Adrenal gland (tissue), 12 donors: ENCODE data around the gene FAM234A. TPM values are rescaled to one million over a fixed set of nuclear protein-coding genes. Genes with fewer than 3 reads are reported as not detected.
"Not testable (repeated sequence)": the region's sequence is repeated elsewhere in the genome, so short reads cannot be mapped to it uniquely, and the experiment has no call there.

ENCODE experiments used
- DNase-seq, 7 donors: peaks; one replicate each; pipeline ENCODE4 v3.0.0-alpha.2; 2019 to 2020
- H3K27ac ChIP-seq, 5 donors: fragments of 200-600 bp; sonication (generic) in 4 of 5; 1 replicate in 3 of 5; 2 replicates in 2 of 5; pipeline versions ENCODE4 v1.5.1 to v1.8.0; 2016 to 2020; ENCODE audit warnings: mild to moderate bottlenecking in 1 of 5
- H3K27me3 ChIP-seq: fragments of 200-600 bp; 2 replicates; pipeline ENCODE4 v1.8.0; 2021
- H3K36me3 ChIP-seq, 2 donors: fragments of 200-600 bp; replicated peaks in 1 of 2; 1 replicate in 1 of 2; 2 replicates in 1 of 2; pipeline versions ENCODE4 v1.5.1 to v1.8.0; 2018 to 2022
- H3K4me1 ChIP-seq, 2 donors: fragments of 200-600 bp; replicated peaks in 1 of 2; 1 replicate in 1 of 2; 2 replicates in 1 of 2; pipeline versions ENCODE4 v1.5.1 to v1.8.0; 2018 to 2021
- H3K4me3 ChIP-seq, 4 donors: fragments of 200-600 bp; sonication (generic) in 3 of 4; one replicate each; pipeline ENCODE4 v1.5.1; 2016 to 2018
- H3K9me3 ChIP-seq, 3 donors: fragments of 200-600 bp; sonication (generic) in 1 of 3; replicated peaks in 1 of 3; 1 replicate in 2 of 3; 2 replicates in 1 of 3; pipeline versions ENCODE4 v1.5.1 to v1.8.0; 2016 to 2021
- POLR2A ChIP-seq, 2 donors: fragments of 450-650 bp; IDR thresholded peaks; one replicate each; pipeline ENCODE4 v1.6.1; 2017; ENCODE audit warnings: antibody characterized with exemption in 2 of 2, mild to moderate bottlenecking in 2 of 2, moderate library complexity in 1 of 2
- WGBS, 4 donors: extraction: QIAGEN DNeasy Blood & Tissue Kit in 2 of 4; methylation state at CpG; one replicate each; pipeline versions ENCODE4 v1.1.5 to v1.1.7; 2013 to 2017; 5-methylcytosine and 5-hydroxymethylcytosine counted together
- intact Hi-C, 2 donors: fragments of 100-400 bp; cut with DNase I; formaldehyde crosslinking; loops; one replicate each; pipeline versions ENCODE4 v1.14.1 to v1.15.0; 2022 to 2023
- polyA plus RNA-seq, 3 donors: library from polyadenylated mRNA; stranded (reverse); fragments of 200-250 nt in 2 of 3; fragments of 350-450 nt in 1 of 3; fragmentation: Illumina TruSeq in 1 of 3; extraction: RNeasy Lipid Tissue Mini Kit (QIAGEN cat#74804) in 1 of 3; gene quantifications; one replicate each; pipeline ENCODE4 v1.2.3, GENCODE V29; 2013 to 2014
- total RNA-seq, 9 donors: library from RNA; depleted of rRNA in 4 of 9; stranded (reverse); fragments of >200 nt in 4 of 9; fragments of 120-200 nt in 1 of 9; fragmentation: NEBNext Ultra II Directional in 1 of 9; extraction: Animal tissue kit (Norgen Biotek cat#: 25700) in 1 of 9; gene quantifications; one replicate each; pipeline versions ENCODE4 v1.1.0 to v1.2.4, GENCODE V29; 2013 to 2023
- TF ChIP-seq, protein P1 (sequence below), 6 experiments: fragments of 450-650 bp in 4 of 6; fragments of 200-600 bp in 2 of 6; sonication (generic) in 1 of 6; IDR thresholded peaks; 1 replicate in 5 of 6; 2 replicates in 1 of 6; pipeline versions ENCODE4 v1.5.1 to v1.8.0; 2016 to 2021; ENCODE audit warnings: antibody characterized with exemption in 6 of 6, mild to moderate bottlenecking in 2 of 6, moderate library complexity in 1 of 6
- donor health status: healthy with polysubstance abuse.
- donor health status: Bipolar disorder and iron deficiency.
- donor health status: DM: yes; HTN: yes; CAD: no.
- donor health status: DM: no; HTN: no; CAD: no.
- donor health status: DM: no; HTN: no; CAD: no.
- donor health status: DM: yes; HTN: yes; CAD: no.

FAM234A gene
- total and polyA plus RNA-seq, 12 donors: 60.2 to 207 (median 97.8) TPM

DNA sequence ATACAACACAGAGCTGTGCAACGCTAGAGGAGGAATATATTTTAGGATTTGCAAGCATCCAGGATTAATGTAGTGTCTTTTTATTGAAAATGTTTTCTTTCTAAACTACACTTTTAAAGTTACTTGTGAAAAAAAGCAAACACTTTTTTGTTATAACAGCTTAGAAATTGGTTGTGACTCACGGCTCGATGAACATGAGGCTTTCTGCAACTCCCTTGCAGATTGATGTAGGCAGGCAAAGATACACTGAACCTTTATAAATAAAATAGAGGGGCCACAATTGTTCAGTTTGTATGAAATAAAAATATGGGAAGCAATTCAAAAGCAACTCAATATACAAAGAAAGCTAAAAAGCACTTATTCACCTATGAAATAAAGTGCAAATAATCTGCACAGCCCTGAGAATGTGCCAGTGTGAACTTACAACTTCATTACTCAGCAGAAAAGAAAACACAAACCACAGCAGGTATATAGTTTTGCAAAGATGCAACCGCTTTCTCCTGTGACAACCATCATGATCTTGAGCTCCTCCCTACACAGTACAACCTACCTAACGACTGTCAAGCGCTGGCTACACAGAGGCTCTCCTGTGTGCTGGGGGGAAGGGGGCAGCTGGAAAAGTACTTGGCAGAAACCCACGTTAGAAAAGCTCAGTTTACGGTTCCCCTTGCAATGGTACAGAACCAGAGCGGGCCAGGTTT lies 6.3 kb upstream of the FAM234A start:
- Histone ChIP-seq H3K36me3 (peaks cover 0 to 39% of the 10 kb centered on the region in 2 donors), H3K4me3 (peak overlapping the region; percentile 49 to 79 (median 66)), H3K27ac (peak overlapping the region; percentile 93 to 99 (median 97)), H3K4me1 (peaks cover 8 to 17% of the 10 kb centered on the region in 2 donors), H3K27me3 (no peaks in the 10 kb centered on the region), H3K9me3 (no peaks in the 10 kb centered on the region)
- intact Hi-C loops: no loop called here
- peak in 1 of 7 donors; percentile 25 for DNase-seq
- 15 to 23% (median 17%) methylated on average over 8 to 9 of the region's 9 CpGs for WGBS, 4 donors
- TF ChIP-seq, protein P1, sequence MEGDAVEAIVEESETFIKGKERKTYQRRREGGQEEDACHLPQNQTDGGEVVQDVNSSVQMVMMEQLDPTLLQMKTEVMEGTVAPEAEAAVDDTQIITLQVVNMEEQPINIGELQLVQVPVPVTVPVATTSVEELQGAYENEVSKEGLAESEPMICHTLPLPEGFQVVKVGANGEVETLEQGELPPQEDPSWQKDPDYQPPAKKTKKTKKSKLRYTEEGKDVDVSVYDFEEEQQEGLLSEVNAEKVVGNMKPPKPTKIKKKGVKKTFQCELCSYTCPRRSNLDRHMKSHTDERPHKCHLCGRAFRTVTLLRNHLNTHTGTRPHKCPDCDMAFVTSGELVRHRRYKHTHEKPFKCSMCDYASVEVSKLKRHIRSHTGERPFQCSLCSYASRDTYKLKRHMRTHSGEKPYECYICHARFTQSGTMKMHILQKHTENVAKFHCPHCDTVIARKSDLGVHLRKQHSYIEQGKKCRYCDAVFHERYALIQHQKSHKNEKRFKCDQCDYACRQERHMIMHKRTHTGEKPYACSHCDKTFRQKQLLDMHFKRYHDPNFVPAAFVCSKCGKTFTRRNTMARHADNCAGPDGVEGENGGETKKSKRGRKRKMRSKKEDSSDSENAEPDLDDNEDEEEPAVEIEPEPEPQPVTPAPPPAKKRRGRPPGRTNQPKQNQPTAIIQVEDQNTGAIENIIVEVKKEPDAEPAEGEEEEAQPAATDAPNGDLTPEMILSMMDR (IDR thresholded peaks at IDR 0.05): no peak
- TF ChIP-seq POLR2A (IDR thresholded peaks at IDR 0.05): no peak

DNA sequence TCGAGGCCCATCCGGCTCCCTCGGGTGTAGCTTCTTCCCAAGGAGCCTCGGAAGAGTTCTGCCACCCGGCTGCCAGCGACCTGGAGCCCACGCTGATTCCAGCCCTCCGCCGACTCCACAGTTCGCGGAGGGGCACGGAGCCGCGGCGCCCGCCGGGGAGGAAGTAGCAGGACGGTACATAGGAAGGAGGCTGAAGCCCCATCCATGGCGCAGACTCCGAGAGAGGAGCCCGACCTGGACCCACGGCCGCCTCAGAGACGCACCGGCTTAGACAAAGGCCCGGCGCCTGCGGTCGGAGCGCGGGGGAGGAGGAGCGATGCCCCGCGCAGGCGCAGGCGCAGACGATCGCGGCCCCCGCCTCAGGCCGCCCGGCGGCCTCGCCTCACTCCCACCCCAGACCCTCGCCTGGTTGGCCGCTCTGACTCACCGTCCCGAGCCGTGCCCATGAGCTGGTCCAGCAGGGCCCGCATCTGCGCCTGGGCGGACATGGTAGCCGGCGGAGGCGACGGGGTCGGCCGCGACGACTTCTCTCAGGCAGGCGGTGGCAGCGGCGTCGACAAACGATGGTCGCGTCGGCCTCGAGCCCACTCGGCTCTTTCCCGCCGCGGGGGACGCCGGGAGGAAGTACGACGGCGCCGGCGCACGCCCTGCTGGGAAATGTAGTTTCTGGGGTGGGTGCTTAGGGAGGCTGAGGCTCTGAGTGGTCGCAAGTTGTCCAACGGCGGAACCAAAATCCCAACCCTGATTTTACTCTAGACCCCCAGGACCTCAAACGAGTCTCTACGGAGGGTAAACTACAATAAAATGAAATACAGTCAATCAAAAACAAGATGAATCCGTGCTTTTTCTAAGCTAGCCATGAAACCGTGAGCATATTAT lies 5.5 kb upstream of the FAM234A start, which contains the start of gene LUC7L:
Gene LUC7L, minus strand, starts transcription at position 598 of the 879 bp plus-strand sequence. Its CDS starts 110 bp downstream, at position 488.
- intact Hi-C loops: no loop called here
- H3K27me3 ChIP-seq: no peaks in the 10 kb centered on the region

DNA sequence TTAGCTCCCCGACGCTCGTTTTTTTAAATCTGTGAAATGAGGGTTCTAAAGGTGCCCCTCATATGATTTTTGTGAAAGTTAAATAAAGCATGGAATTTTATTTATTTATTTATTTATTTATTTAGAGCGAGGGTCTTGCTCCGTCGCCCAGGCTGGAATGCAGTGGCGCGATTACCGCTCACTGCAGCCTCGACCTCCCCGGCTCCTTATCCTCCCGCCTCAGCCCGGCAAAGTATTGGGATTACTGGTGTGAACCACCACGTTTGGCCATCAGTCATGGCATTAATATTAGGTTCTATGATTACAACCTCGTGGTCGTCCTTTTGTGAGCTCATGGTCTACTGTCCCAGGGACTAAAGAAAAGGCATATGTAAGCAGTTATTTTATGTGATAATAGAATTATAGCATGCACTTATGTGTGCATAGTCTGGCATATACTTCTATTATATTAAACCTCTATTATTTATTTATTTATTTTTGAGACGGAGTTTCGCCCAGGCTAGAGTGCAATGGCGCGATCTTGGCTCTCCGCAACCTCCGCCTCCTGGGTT lies 4.8 kb upstream of the FAM234A start:
- TF ChIP-seq POLR2A (IDR thresholded peaks at IDR 0.05): no peak
- TF ChIP-seq, protein P1 (IDR thresholded peaks at IDR 0.05): no peak
- H3K4me1 ChIP-seq: peaks cover 11 to 17% of the 10 kb centered on the region in 2 donors
- intact Hi-C loops: loop anchor here (10.0 kb wide), 1 partner anchor 125 kb away; the partner anchor contains the start of gene AXIN1 (in 2 of the 2)
- H3K9me3 ChIP-seq: no peaks in the 10 kb centered on the region
- 77 to 81% (median 78%) methylated on average over 22 of the region's 22 CpGs for WGBS, 4 donors
- no peaks in the 10 kb centered on the region for H3K27me3 ChIP-seq
- peaks cover 0 to 24% of the 10 kb centered on the region in 2 donors for H3K36me3 ChIP-seq
- H3K27ac ChIP-seq: peak overlapping the region in 4 of 5 donors; percentile 93 to 99 (median 96)
- DNase-seq: no peak
- H3K4me3 ChIP-seq: peak overlapping the region in 1 of 4 donors; percentile 76

More for the DNA sequence above, 5.5 kb upstream of the FAM234A start, which contains the start of gene LUC7L:
- Histone ChIP-seq H3K4me3 (peak within 1 kb of the TSS; percentile 49 to 79 (median 66)), H3K4me1 (peaks cover 9 to 17% of the 10 kb centered on the region in 2 donors), H3K36me3 (peaks cover 0 to 31% of the 10 kb centered on the region in 2 donors), H3K27ac (peak within 1 kb of the TSS; percentile 93 to 99 (median 97)), H3K9me3 (no peaks in the 10 kb centered on the region)
- DNase-seq: peak; percentile 81 to 91 (median 87)
- TF ChIP-seq POLR2A (IDR thresholded peaks at IDR 0.05): peak; percentile 91 to 94
- TF ChIP-seq, protein P1 (IDR thresholded peaks at IDR 0.05): no peak
- WGBS, 4 donors: 1 to 5% (median 3%) methylated on average over 21 to 87 of the region's 88 CpGs

DNA sequence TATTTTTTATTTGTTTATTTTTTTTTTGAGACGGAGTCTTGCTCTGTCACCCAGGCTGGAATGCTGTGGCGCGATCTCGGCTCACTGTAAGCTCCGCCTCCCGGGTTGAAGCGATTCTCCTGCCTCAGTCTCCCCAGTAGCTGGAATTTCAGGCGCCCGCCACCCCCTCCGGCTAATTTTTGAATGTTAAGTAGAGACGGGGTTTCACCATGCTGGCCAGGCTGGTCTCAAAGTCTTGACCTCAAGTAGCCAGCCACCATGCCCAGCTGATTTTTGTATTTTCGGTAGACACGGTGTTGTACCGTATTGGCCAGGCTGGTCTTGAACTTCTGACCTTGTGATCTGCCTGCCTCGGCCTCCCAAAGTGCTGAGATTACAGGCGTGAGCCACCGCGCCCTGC lies 4.3 kb upstream of the FAM234A start:
- WGBS, 4 donors: 88 to 93% (median 92%) methylated on average over 18 of the region's 18 CpGs
- not testable (repeated sequence) for H3K4me3 ChIP-seq, H3K27me3 ChIP-seq, DNase-seq, H3K27ac ChIP-seq, H3K9me3 ChIP-seq
- Histone ChIP-seq H3K36me3 (peaks cover 0 to 19% of the 10 kb centered on the region in 2 donors), H3K4me1 (peaks cover 11 to 17% of the 10 kb centered on the region in 2 donors)
- intact Hi-C loops: loop anchor here (10.0 kb wide), 1 partner anchor 124 kb away; the partner anchor contains the start of gene AXIN1 (in 2 of the 2)
